NCI-H2171 treated with DMSO at 0.1 percent for 48 hours (cell line): ENCODE data around the gene TUBGCP2.
A peak's percentile ranks its signal among the peaks of the same experiment; 100 is the strongest.

Experiments
- DNase-seq: peaks from one replicate; lab custom pipeline; 2025; lab: John Stamatoyannopoulos, UW

Gene TUBGCP2, protein sequence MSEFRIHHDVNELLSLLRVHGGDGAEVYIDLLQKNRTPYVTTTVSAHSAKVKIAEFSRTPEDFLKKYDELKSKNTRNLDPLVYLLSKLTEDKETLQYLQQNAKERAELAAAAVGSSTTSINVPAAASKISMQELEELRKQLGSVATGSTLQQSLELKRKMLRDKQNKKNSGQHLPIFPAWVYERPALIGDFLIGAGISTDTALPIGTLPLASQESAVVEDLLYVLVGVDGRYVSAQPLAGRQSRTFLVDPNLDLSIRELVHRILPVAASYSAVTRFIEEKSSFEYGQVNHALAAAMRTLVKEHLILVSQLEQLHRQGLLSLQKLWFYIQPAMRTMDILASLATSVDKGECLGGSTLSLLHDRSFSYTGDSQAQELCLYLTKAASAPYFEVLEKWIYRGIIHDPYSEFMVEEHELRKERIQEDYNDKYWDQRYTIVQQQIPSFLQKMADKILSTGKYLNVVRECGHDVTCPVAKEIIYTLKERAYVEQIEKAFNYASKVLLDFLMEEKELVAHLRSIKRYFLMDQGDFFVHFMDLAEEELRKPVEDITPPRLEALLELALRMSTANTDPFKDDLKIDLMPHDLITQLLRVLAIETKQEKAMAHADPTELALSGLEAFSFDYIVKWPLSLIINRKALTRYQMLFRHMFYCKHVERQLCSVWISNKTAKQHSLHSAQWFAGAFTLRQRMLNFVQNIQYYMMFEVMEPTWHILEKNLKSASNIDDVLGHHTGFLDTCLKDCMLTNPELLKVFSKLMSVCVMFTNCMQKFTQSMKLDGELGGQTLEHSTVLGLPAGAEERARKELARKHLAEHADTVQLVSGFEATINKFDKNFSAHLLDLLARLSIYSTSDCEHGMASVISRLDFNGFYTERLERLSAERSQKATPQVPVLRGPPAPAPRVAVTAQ

GRCh38 chr10:133308421-133309099 is at the start of gene TUBGCP2, which contains the start of gene ZNF511:
TSS of gene TUBGCP2 (minus strand) at chr10:133308872. CDS start at chr10:133302941, 5,931 bp downstream.
TSS of gene ZNF511 (plus strand) at chr10:133308914. CDS start at chr10:133308944, 30 bp downstream.
- DNase-seq, result peak; percentile 54

- peak; percentile 44 for DNase-seq
Measured at GRCh38 chr10:133357285-133358161, 48.9 kb upstream of the TUBGCP2 start, which contains the start of gene FUOM. TSS of gene FUOM (minus strand) at chr10:133358019. CDS start at chr10:133358007, 12 bp downstream.

DNA sequence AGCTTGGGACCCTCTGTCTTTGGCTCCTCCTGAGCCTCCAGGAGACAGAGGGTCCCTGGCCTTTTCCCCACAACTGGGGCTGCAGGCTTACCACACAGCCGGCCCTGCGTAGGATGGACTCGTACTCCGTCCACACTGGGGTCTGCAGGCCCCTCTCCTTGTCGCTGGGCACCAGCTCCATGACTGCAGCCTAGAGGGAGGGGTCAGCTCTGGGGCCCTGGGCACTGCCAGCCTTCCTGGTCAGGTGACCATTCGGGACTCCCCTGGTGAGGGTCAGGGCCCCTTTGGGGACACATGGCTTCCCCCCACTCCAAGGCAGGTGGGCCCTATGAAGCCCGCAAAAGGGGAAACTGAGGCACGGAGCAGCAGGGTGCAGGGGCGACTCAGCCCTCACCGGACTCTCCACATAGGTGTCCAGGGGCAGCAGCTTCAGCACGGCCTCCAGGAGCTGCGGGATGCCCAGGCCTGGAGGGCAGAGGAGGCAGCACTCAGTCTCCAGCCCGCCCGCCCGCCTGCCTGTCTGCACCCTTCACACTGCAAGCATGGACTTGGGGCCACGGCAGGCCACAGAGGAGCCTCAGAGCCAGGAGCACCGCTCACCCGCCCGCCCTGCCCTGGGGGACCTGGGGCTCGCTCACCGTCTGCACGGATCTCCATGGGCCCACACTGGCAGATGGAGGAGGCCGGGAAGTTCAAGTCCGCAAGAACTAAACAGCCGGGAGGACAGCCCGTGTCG is 48.0 kb upstream of the TUBGCP2 start:
- no peak for DNase-seq

GRCh38 chr10:133355991-133356390 is 47.3 kb upstream of the TUBGCP2 start:
- DNase-seq, result no peak

GRCh38 chr10:133355266-133355665 is 46.6 kb upstream of the TUBGCP2 start:
- DNase-seq, result no peak

GRCh38 chr10:133354672-133355240 is 46.1 kb upstream of the TUBGCP2 start:
- no peak for DNase-seq

GRCh38 chr10:133353988-133354605 is 45.4 kb upstream of the TUBGCP2 start:
- DNase-seq, result no peak

DNA sequence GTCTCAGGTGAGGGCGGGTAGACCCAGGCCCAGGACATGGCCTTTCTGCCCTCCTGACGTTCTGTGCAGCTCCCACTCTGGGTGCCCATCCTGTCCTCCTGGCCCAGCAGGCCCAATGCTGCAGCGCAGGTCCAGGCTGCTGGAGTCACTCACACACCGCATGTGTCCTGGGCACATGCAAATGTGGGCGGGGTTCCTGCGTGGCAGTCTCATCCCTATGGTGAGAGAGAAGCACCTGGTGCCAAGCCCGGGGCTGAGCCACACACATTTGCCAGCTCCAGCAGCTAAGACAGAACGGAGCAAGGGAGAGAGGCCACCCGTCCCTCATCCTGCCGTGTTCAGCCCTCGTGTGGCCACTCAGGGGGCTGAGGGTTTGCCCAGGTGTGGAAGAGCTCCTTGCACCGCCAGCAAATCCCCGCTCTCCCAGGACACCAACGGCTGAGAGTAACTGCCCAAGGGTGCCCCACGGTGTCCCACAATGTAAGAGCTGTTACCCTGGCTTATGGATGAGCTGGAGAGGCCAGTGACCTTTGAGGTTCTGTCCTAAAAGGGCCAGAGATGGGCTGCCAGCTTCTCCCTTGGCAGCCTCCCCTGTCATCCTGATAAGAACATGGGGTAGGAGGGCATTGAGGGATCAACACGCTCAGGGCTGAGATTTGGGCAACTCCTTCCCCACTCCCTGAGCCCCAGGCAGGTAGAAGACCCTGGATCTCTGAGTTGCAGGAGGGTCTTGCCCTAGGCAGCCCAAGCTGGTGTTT is 44.7 kb upstream of the TUBGCP2 start:
- DNase-seq, result no peak

DNA sequence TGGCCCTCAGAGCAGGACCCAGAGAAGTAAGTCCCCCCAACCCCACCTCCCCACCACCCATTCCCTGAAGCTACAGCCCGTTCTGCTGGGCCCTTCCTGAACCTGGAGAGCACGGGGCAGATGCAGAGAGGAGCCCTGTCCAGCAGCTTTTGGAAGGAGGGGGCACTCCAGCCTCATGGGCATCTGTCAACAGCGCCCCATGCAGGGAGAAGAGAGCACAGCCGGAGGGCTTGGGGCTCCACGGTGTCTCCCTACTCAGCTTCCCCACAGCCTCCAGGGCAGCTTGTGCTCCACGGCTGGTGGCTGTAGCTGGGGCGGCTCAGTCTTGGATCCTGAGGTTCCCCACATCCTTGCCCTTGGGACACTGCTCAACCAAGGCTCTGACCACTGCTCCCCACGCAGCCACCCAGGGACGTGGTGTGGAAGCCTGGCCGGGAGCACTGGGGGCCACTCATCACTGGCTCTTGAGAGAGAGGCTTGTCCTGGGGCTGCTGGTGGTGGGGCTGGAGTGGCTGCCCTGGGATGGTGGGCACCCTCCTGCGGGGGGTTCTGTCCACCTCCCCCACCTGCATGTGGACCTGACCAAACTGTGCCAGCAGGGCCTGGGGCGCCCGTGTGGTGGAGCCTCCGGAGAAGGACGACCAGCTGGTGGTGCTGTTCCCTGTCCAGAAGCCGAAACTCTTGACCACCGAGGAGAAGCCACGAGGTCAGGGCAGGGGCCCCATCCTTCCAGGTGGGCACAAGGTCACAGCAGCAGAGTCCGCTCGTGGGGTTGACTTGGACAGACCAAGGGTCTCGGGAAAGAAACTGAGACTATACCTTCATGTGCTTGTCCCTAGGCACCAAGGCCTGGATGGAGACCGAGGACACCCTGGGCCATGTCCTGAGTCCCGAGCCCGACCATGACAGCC is 43.0 kb upstream of the TUBGCP2 start:
- DNase-seq, result no peak

DNA sequence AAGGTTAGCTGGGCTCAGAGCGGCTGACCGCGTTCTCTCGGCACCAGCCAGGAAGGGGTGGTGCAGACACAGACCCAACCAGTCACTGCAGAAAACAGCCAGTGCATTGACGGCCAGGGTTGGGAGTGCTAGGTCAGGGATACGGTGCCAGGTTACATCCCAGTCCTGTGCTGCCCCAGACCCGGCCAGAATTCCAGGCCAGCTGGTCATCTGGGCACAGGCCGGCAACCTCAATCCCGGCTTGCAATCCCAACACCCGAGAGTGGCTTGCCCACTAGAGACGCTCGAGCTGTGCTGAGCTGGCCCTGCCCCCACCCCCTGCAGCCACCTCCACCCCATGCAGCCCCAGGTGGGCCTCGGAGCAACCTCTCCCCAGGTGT is 42.3 kb upstream of the TUBGCP2 start:
- DNase-seq, result no peak

DNA sequence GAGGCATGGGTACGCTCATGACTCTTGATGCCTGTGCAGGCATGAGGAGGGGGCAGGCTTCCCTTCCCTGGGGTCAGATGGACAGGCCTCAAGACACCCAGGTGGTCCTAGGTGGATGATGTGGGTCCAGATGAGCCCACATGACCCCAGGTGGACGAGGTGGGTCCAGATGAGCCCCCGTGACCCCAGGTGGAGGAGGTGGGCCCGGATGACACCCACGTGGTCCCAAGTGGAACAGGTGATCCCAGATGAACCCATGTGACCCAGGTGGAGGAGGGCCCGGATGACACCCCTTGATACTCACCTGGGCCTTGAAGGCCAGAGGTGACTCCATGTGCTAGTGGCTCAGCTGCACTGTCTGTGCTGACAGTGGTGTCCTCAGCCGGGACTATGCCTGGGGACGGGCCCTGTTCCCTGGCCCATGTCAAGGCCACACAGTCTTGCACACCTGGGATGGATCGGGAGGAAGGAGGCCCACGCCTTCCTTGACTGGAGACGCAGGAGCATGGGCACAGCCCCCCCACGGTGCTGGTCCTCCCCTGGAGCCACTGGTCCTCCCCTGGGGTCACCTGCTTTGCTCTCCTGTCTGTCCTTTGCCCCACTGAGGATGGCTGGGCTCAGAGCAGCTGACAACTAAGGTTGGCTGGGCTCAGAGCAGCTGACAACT is 41.7 kb upstream of the TUBGCP2 start:
- DNase-seq, result no peak

DNA sequence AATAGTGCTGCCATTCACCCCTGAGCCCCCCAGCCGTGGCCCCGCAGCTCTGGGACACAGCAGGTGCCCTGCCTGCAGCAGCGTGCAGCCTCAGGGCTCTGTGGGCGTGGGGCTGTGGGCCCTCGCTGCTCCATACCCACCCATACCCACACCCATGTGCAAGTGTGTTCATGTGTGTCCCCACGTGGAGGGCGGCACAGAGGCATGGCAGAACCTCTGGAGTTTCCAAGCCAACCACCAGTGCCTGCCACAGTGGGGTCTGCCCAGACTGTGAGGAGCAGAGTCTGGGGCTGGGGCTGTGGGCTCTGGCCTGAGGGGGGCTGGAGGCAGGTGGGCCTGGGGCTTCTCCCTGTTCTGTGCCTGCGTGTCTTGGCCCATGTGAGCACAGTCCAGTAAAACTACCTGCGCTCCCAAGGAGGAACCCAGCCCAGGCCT is 40.9 kb upstream of the TUBGCP2 start:
- DNase-seq, result no peak

DNA sequence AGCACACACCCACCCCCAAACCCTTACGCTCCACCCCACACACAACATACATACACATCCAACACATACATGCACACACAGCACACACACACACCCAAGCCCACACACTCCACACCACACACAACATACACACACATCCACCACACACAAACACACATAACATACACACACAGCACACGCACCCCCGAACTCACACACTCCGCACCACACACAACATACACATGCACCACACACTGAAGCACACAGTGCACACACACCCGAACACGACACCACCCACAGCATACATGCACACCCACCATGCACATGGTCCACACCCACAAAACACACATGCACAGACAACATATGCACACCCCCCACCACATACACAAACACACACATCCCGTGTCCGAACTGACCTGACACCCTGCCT is 40.5 kb upstream of the TUBGCP2 start:
- no peak for DNase-seq

- DNase-seq, result no peak
Measured at GRCh38 chr10:133347710-133348517, 39.2 kb upstream of the TUBGCP2 start.

- DNase-seq, result no peak
Measured at GRCh38 chr10:133346413-133346812, 37.7 kb upstream of the TUBGCP2 start.

DNA sequence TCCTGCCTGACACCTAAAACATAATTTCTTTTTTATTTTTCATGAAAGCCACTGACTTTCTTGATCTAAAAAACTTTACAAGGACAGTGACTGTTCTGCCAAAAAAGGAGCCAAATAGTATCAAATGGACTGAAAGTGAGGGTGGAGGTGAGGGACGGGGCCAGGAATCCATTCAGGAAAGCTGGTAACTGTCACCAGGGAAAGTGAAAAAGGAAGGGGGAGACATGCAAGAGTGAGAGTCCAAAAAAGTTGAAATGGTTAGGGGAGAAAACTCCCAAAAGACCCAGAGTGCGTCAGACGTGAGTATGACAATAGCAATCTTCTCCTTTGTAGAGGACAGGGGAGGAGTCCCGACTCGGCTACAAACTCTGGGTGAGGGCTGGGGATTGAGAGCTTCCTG is 35.6 kb upstream of the TUBGCP2 start:
- no peak for DNase-seq
